Measurements from ENCODE around the gene SLAMF6.

Gene SLAMF6

DNA sequence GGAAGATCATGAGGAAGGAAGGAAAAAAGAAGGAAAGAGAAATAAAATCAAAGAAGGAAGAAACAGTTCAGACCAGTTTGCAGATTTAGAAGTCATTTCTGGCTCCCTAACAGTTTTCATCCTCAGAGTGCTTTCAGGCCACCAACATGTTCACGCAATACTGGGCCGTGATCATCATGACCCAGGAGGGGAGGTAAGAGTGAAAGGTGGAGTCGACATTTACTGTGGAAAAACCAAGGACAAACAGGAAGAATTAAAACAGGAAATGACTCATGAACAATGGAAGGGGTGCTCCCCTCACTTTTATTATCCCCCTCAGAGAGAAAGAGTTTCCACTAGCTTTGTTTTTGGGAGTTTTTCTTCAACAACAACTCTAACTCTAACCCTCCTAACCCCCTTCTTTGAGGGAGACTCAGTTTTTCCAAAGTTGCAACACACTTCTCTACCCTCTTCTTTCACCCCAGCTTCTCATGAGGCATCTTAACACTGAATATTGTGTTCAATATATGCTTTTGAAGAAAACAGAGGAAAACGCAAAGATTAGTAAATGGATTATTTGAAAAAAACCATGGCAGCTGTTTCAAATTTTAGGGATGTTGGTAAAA lies 62.3 kb downstream of the SLAMF6 start:
- no peak for DNase-seq

GRCh38 chr1:160460214-160460642 lies 62.8 kb downstream of the SLAMF6 start:
- DNase-seq = no peak

GRCh38 chr1:160459687-160460086 lies 63.4 kb downstream of the SLAMF6 start:
- no peak for DNase-seq

DNA sequence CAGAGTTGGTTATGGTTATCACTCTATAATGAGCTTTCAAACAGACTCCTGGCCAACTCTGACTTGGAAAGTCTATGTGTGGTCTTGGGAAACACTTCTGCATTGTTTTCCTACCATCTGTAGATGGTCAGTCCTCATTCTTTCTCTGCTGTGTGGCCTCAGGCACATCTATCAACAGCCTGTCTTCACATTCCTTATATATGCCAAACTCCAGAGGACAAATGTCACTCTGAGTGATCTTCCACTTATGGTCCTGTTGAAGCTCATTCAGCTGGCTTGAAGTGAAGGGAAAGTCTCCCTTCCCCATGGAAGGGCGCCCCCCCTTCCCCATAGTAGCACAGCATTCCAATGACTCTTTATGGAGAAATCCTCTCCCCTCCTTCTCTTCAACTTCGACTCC lies 64.0 kb downstream of the SLAMF6 start:
- no peak for DNase-seq

GRCh38 chr1:160455153-160455517 lies 67.9 kb downstream of the SLAMF6 start:
- no peak for DNase-seq

- DNase-seq = no peak
These were observed 68.5 kb downstream of the SLAMF6 start for GRCh38 chr1:160454371-160455152.

DNA sequence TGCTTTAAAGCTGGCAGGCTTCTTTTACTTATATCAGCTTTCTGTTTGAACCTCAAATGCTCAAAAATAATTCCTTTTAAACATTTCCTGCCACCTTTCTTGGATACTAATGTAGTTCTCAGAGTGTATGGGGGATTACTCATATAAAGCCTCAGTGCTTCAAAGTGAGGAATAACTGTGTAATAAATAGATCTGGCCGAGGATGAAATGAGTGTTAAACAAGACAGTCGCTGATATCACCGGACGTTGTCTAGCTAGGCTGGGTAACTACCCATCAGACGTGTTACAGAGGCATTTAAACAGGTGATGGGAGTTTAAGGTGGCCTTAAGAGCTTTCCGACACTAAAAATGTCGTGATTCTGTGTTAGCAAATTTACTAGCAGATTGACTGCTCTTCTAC lies 69.6 kb downstream of the SLAMF6 start:
- DNase-seq = no peak

DNA sequence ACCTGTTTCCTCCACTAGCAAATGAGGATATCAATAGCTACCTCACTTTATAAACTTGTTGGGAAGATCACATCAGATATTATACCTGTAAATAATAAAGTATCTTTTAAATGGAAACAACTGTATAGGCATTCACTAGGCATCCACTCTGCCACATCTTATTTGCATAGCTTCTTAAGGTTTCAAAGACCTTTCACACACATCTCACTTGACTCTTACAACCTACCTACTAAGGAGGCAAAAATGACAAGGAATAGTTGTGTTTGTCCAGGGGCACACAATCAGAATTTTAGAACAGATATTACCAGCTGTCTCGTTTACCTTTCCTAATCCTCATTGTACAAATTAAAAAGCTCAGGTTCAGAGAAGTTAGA lies 71.2 kb downstream of the SLAMF6 start:
- no peak for DNase-seq

DNA sequence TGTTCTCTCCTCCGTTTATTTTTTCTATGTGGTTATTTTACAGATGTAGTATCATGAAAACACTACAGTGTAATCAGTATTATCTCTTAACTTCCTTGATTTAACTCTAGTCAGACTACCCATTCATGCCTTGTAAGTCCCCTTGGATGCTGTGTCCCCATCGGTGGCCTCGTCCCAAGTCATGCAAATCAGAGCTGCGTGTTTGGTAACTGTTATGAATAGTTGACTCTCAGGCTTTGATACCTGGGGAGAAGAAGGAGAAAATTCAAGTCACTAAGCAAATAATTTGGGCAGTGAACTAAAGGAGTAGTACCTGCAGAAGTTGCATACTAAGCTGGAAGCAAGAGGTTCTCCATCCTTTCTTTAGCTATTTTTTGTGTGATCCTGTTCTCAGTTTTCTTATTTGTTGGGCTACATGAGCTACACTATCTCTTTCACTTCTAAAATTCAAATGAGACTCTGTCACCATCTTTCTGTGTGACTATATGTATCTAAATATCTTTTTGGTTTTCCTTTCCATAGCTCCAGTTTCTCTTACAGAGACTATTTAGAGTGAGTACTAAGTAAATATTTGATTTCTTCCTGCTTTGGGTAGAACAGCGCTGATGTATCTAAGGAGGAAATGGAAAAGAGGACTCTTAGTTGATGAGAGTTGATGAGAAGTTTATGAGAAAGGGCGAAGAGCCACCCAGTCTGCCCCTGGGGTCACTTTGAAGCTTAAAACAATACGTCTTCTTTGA lies 71.8 kb downstream of the SLAMF6 start:
- DNase-seq = no peak

GRCh38 chr1:160449494-160449893 lies 73.6 kb downstream of the SLAMF6 start:
- DNase-seq = no peak

DNA sequence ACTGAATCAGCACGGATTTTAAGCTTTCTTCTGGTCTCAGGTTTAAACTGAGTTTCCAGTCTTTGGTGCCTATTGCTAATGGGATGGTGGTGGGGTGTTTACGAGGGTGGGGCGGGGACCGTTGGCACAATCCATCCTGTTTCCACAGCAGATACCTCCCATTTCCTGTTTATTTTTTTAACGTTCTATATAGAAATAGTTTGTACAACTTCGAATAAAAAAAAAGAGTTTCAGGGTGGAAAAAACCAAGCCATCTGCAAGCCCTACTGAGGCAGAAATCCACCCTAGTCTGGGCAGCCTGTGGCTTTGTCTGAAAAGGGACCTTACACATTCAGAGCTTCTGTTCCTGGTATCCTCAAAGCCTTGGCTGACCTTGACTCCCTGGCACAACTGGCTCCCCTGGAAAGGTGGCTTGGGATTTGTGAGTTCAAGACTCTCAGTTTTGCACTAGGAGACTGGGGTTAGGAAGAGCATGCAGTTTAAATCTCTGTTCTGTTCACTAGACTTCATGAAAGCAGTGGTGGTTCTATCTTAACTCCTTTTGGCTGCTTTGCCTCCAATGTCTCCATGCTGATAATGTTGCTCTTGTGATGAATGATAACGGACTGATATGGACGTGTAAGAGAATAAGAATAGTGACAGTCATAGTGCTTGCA lies 76.0 kb downstream of the SLAMF6 start:
- DNase-seq = no peak

DNA sequence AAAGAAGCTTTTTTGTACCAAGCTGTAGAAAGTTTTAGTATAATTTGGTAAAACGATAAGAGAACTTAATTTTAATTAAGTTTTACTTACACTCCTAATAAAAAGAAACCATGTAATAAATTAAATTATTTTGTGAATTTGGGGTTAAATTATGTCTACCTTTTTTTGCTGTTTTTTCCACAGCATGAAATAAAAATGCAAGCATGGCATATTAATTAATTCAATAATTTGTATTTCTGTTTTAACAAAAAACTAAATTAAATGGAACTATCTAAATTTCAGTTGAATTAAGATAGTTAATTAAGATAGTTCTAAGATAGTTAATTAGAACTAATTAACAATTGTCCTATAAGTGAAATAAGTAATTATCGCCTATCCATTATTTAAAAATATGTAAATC lies 83.3 kb downstream of the SLAMF6 start:
- DNase-seq = no peak

GRCh38 chr1:160438935-160439334 lies 84.1 kb downstream of the SLAMF6 start:
- no peak for DNase-seq

DNA sequence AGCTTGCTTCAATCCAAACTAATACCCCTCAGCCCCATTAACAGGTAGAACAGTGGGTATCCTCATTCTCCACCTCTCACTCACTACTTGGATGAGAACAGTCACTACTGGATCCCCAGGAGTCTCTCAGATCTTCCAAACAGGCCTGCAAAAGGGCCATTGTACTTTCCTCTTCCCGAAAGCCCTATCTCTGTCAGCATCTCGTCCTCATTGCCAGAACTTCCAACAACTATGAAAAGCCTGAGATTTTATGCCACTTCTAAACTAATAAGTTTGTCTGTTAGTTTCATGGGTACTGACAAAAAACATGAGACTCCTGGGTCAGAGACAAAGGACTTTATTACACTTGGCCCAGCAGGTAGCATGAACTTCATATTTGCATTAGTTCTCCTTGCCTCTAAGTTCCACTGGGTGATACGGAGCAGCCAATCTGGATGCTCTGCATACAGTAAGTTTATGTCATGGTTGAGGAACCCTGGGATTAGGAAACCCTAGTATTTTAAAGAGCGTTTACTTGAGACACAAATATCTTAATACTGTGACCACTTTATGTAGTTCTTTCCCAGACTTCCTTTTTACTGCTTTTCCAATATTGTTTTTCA lies 84.6 kb downstream of the SLAMF6 start:
- no peak for DNase-seq

- no peak for DNase-seq
These were observed 85.4 kb downstream of the SLAMF6 start for GRCh38 chr1:160437432-160438316.

DNA sequence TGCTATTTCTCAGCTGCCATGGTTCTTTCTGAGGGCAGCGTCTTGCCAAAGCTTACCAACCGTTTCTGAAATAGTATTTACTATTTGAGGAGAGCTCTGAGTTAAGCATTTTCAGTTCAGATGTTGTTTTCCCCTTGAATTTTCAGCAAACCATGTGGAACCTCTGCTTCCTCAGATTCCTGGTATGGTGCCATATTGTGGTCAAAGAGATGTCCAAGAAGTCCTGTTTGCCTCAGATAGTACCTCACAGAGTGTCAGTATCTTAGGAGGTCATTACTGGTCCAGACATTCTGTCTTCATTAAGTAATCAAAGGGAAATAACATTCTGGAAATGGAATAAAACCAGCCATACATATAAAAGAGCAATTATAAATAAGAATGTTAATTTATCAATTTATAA lies 86.1 kb downstream of the SLAMF6 start:
- no peak for DNase-seq

All from activated CD8-positive, alpha-beta memory T cell treated with anti-CD3 and anti-CD28 coated beads for 24 hours (primary cell).